OCI-LY7 (cell line): ENCODE results near the gene FERMT3. TPM values are rescaled to one million over a fixed set of nuclear protein-coding genes. Genes with fewer than 3 reads are reported as not detected.
A peak's percentile ranks its signal among the peaks of the same experiment; 100 is the strongest.

Experiments
- BruUV-seq: library from RNA; stranded (reverse); fragments of 400-500 nt; replicated peaks from 2 replicates; lab custom pipeline; 2021; lab: Mats Ljungman, UMichigan
- CTCF ChIA-PET: fragments of 300-600 bp; sonication (Branson Sonifier 250); formaldehyde crosslinking; loops from one replicate; lab custom pipeline; 2022; ENCODE audit warnings: antibody characterized with exemption; ENCODE audit not compliant: unreplicated experiment; lab: Charles Lee
- POLR2A ChIA-PET: fragments of 300-600 bp; sonication (Branson Sonifier 250); formaldehyde crosslinking; loops from one replicate; lab custom pipeline; 2022; ENCODE audit warnings: antibody characterized with exemption; lab: Charles Lee
- DNase-seq: peaks from one replicate; pipeline ENCODE4 v3.0.0-alpha.2; 2015; ENCODE audit warnings: low spot score
- H2AFZ ChIP-seq: fragments of 200-600 bp; sonication (generic), shearing (Covaris generic); 2 replicates; pipeline ENCODE4 v1.6.1; 2014; ENCODE audit warnings: mild to moderate bottlenecking, antibody characterized with exemption, low read length, moderate library complexity
- H3K27ac ChIP-seq: fragments of 200-600 bp; sonication (generic); 2 replicates; pipeline ENCODE4 v1.5.1; 2014; ENCODE audit warnings: mixed run types, low read depth, mild to moderate bottlenecking, moderate library complexity, low read length, inconsistent platforms; ENCODE audit not compliant: poor library complexity, severe bottlenecking
- H3K36me3 ChIP-seq: fragments of 200-600 bp; sonication (generic); 2 replicates; pipeline ENCODE4 v1.6.1; 2014; ENCODE audit warnings: mild to moderate bottlenecking, antibody characterized with exemption, low read length, moderate library complexity, mixed read lengths; ENCODE audit not compliant: insufficient read depth
- H3K4me1 ChIP-seq: fragments of 200-600 bp; sonication (generic); 2 replicates; pipeline ENCODE4 v1.5.1; 2014; ENCODE audit warnings: mild to moderate bottlenecking, low read length; ENCODE audit not compliant: insufficient read depth, poor library complexity, severe bottlenecking
- H3K4me2 ChIP-seq: fragments of 200-600 bp; sonication (generic); 2 replicates; pipeline ENCODE4 v1.6.1; 2014; ENCODE audit warnings: mild to moderate bottlenecking, low read length
- H3K4me3 ChIP-seq: fragments of 200-600 bp; sonication (generic); 2 replicates; pipeline ENCODE4 v1.5.1; 2014; ENCODE audit warnings: mild to moderate bottlenecking, low read depth, low read length; ENCODE audit not compliant: poor library complexity, severe bottlenecking
- H3K79me2 ChIP-seq: fragments of 200-600 bp; sonication (generic); 2 replicates; pipeline ENCODE4 v1.6.1; 2016; ENCODE audit warnings: low read depth, mild to moderate bottlenecking, low read length, moderate library complexity, mixed read lengths; ENCODE audit not compliant: insufficient read depth
- H3K9me2 ChIP-seq: fragments of 200-600 bp; sonication (generic); 2 replicates; pipeline ENCODE4 v1.6.1; 2016; ENCODE audit warnings: mild to moderate bottlenecking, low read length, mixed read lengths; ENCODE audit not compliant: insufficient read depth
- H3K9me3 ChIP-seq: fragments of 200-600 bp; sonication (generic); 2 replicates; pipeline ENCODE4 v1.6.1; 2014; ENCODE audit warnings: mild to moderate bottlenecking, mixed run types, low read length, mixed read lengths
- H4K20me1 ChIP-seq: fragments of 200-600 bp; sonication (generic); 2 replicates; pipeline ENCODE4 v1.6.1; 2014; ENCODE audit warnings: mild to moderate bottlenecking, antibody characterized with exemption, low read length, moderate library complexity, mixed read lengths; ENCODE audit not compliant: insufficient read depth
- EZH2phosphoT487 ChIP-seq: fragments of 200-600 bp; sonication (generic); IDR thresholded peaks from 2 replicates; pipeline ENCODE4 v1.6.1; 2018; ENCODE audit warnings: low read depth, borderline replicate concordance, mild to moderate bottlenecking, mixed run types, antibody characterized with exemption, low read length, moderate library complexity, mixed read lengths
- intact Hi-C: fragments of 100-400 bp; cut with micrococcal nuclease; formaldehyde crosslinking; loops from one replicate; pipeline ENCODE4 v1.10.0; 2022; ENCODE audit not compliant: unreplicated experiment
- total RNA-seq, 2 experiments: library from RNA; depleted of rRNA in 1 of 2; stranded (reverse); fragments of >200 nt in 1 of 2; shearing (Covaris generic) in 1 of 2; gene quantifications; 2 replicates each; pipeline ENCODE4 v1.2.3, GENCODE V29; 2014 to 2022
- TF ChIP-seq, protein P1 (sequence below): fragments of 200-600 bp; sonication (generic); conservative IDR thresholded peaks from 2 replicates; pipeline ENCODE4 v1.5.1; 2014; ENCODE audit warnings: mild to moderate bottlenecking, antibody characterized with exemption, low read length, moderate library complexity, mixed read lengths

The FERMT3 gene
- total RNA-seq, 2 experiments from 2014 or later = 120 to 201 TPM

DNA sequence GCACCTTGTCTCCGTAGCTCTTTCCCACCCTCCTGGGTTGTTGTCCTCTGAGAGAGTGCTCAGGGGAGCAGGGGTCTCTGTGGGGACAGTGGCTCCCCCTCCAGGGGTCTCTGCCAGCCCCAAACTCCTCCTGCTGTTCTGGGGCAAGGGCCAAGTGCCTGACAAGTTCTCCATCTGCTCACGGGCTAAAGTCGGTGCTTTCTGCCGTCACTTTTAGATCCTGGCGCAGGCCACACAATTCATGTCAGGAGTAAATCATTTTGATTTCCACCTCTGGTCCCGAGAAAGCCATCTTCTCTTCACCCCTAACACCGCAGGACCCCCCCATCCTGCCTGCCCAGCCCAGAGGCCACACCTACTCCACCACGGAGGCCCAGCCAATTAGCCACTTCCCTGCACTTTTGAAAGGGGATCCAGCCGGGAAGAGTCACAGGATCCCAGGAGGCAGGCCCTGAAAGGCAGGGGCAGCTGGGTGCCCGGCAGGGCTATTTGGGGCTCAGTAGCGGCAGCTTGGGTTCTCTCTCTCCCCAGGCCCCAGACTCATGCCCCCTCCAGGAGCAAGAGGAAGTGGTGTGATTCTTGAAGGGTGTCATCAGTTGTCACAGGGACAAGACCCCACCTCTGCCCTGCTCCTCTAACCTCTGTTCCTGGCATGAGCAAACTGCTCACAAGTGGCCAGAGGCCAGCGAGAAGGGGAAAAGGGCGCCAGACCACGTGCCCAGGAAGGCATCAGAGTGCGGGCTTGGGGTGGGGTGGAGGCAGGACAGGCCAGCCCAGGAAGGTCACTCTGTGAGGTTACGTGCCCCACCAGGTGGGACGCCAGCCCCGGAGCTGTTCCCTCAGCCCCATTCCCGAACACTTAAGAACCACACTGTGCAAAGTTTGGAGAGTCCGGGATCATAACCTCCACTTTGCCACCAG lies 41.9 kb upstream of the FERMT3 start:
- ChIA-PET POLR2A (interaction anchor here (1.0 kb wide), 1 partner anchor 43 kb away, joined by 3 read pairs; no protein-coding TSS in a partner anchor), CTCF (no interaction called here)
- peak overlapping the region; percentile 67 for H3K4me3 ChIP-seq
- no TSS peak for BruUV-seq
- no peaks in the 10 kb centered on the region for H4K20me1 ChIP-seq
- intact Hi-C loops = no loop called here
- no peak overlapping the region for H3K27ac ChIP-seq
- H3K79me2 ChIP-seq = no peaks in the 10 kb centered on the region
- no peaks in the 10 kb centered on the region for H3K9me3 ChIP-seq
- H3K36me3 ChIP-seq = no peaks in the 10 kb centered on the region
- H2AFZ ChIP-seq = no peak overlapping the region
- peaks cover 19% of the 10 kb centered on the region for H3K4me1 ChIP-seq
- no peaks in the 10 kb centered on the region for H3K9me2 ChIP-seq
- peak overlapping the region; percentile 63 for H3K4me2 ChIP-seq
- TF ChIP-seq, protein P1, sequence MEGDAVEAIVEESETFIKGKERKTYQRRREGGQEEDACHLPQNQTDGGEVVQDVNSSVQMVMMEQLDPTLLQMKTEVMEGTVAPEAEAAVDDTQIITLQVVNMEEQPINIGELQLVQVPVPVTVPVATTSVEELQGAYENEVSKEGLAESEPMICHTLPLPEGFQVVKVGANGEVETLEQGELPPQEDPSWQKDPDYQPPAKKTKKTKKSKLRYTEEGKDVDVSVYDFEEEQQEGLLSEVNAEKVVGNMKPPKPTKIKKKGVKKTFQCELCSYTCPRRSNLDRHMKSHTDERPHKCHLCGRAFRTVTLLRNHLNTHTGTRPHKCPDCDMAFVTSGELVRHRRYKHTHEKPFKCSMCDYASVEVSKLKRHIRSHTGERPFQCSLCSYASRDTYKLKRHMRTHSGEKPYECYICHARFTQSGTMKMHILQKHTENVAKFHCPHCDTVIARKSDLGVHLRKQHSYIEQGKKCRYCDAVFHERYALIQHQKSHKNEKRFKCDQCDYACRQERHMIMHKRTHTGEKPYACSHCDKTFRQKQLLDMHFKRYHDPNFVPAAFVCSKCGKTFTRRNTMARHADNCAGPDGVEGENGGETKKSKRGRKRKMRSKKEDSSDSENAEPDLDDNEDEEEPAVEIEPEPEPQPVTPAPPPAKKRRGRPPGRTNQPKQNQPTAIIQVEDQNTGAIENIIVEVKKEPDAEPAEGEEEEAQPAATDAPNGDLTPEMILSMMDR = no peak
- TF ChIP-seq EZH2phosphoT487 = no peak
- DNase-seq = no peak

DNA sequence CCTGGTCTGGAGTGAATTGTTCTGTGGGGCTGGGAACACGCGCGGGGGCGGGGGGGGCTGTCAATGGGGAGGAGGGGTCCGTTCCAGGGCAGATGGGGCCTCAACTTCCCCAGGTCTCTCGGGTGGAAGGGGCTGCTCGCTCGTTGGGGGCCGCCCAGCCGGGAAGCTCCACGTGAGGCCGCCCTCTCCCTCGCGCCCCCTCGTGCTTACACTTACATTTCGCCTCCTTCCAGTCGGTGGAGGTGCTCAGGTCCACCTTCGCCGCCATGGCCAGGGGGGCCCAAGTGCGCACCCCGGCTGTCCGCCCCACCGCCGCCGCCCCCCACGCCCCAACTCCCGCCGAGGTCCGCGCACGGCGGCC lies 41.1 kb upstream of the FERMT3 start:
- Histone ChIP-seq H3K79me2 (no peaks in the 10 kb centered on the region), H4K20me1 (no peaks in the 10 kb centered on the region), H3K9me3 (no peaks in the 10 kb centered on the region), H3K4me3 (peak overlapping the region; percentile 67), H3K27ac (no peak overlapping the region), H3K4me2 (peak overlapping the region; percentile 63), H3K4me1 (peaks cover 19% of the 10 kb centered on the region), H2AFZ (peak overlapping the region; percentile 91; the same call in 1 of the 2 replicates), H3K36me3 (no peaks in the 10 kb centered on the region), H3K9me2 (no peaks in the 10 kb centered on the region)
- intact Hi-C loops = no loop called here
- no TSS peak for BruUV-seq
- DNase-seq = peak; percentile 18
- ChIA-PET POLR2A (interaction anchor here (1.0 kb wide), 1 partner anchor 42 kb away, joined by 3 read pairs; no protein-coding TSS in a partner anchor), CTCF (no interaction called here)
- TF ChIP-seq, protein P1 = no peak
- TF ChIP-seq EZH2phosphoT487 = no peak
